Superior temporal gyrus (tissue), 1 donor: ENCODE measurements around the gene AHSP.
"Not testable (repeated sequence)": the region's sequence is repeated elsewhere in the genome, so short reads cannot be mapped to it uniquely, and the experiment has no call there.

Source experiments
- DNase-seq: peaks from one replicate; pipeline ENCODE4 v3.0.0-alpha.2; 2016; ENCODE audit errors: extremely low spot score

Gene AHSP

GRCh38 chr16:31531096-31531495, 3.4 kb downstream of the AHSP start:
- no peak for DNase-seq

- no peak for DNase-seq
Measured at GRCh38 chr16:31532120-31532519, 4.4 kb downstream of the AHSP start.

GRCh38 chr16:31532896-31533295, 5.2 kb downstream of the AHSP start:
- no peak for DNase-seq

- DNase-seq: no peak
Measured at GRCh38 chr16:31535737-31536136, 8.0 kb downstream of the AHSP start.

GRCh38 chr16:31536804-31537361, 9.2 kb downstream of the AHSP start:
- no peak for DNase-seq

- DNase-seq: no peak
Measured at GRCh38 chr16:31537362-31538242, 9.9 kb downstream of the AHSP start.

- not testable (repeated sequence) for DNase-seq
Measured at GRCh38 chr16:31538243-31538598, 10.5 kb downstream of the AHSP start.

- DNase-seq: not testable (repeated sequence)
Measured at GRCh38 chr16:31539762-31540161, 12.1 kb downstream of the AHSP start.

- DNase-seq: no peak
Measured at GRCh38 chr16:31542763-31543162, 15.1 kb downstream of the AHSP start.

GRCh38 chr16:31561426-31562233, 33.9 kb downstream of the AHSP start:
- DNase-seq: no peak

- no peak for DNase-seq
Measured at GRCh38 chr16:31568577-31569359, 41.1 kb downstream of the AHSP start.

GRCh38 chr16:31569360-31569717, 41.6 kb downstream of the AHSP start:
- no peak for DNase-seq

- no peak for DNase-seq
Measured at GRCh38 chr16:31572821-31573220, 45.1 kb downstream of the AHSP start.

GRCh38 chr16:31574159-31574558, 46.5 kb downstream of the AHSP start:
- DNase-seq: not testable (repeated sequence)

GRCh38 chr16:31577411-31577810, 49.7 kb downstream of the AHSP start:
- no peak for DNase-seq
